GM12864 (cell line): Measurements from ENCODE around the gene NHEJ1.

Experiments used
- DNase-seq: peaks from one replicate; pipeline ENCODE4 v3.0.0-alpha.2; 2011; ENCODE audit warnings: low read depth
- H3K4me3 ChIP-seq: 2 replicates; pipeline ENCODE4 v1.5.1; 2011; ENCODE audit warnings: mild to moderate bottlenecking, low read depth, low read length, control low read depth
- CTCF ChIP-seq: IDR thresholded peaks from 2 replicates; pipeline ENCODE4 v1.5.1; 2011; ENCODE audit warnings: low read depth, mild to moderate bottlenecking, moderate library complexity, low read length, control low read depth, inconsistent platforms; ENCODE audit errors: missing control alignments

The NHEJ1 gene

DNA sequence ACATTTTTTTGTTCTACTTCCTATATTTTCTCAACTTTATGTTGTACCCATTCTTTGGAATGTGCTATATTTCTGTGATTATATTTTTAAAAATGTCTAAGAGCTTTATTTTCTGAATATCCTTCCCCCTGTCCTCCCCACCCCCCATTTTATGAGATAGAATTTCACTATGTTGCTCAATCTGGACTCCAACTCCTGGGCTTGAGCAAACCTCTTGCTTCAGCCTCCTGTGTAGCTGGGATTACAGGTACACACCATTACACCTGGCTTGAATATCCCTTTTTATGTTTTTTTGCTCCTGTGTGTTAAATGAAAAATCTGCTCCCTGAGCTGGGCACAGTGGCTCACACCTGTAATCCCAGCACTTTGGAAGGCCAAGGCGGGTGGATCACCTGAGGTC lies 36.8 kb upstream of the NHEJ1 start:
- no peak for DNase-seq
- no peak for TF ChIP-seq CTCF
- H3K4me3 ChIP-seq, result no peak overlapping the region

- no peak for TF ChIP-seq CTCF
- no peak overlapping the region for H3K4me3 ChIP-seq
- DNase-seq, result no peak
These were observed 26.3 kb upstream of the NHEJ1 start for GRCh38 chr2:219186754-219187456.

DNA sequence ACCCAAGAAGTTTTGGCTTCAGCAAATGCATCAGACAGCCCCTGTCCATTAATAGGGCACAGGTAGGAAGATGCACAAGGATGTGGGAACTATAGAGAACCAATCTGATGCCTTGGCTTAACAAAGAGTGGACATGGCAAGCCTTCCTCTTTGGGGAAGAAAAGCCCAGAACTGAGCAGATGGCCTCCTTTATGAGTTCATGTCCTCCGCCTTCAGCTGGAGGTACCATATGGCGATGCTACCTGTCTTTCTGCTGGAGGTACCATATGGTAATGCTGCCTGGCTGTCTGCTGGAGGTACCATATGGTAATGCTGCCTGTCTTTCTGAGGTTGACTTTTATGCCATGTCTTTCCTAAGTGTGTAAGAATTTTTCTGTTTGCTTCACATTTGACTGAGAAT lies 23.5 kb upstream of the NHEJ1 start:
- no peak overlapping the region for H3K4me3 ChIP-seq
- DNase-seq, result no peak
- no peak for TF ChIP-seq CTCF

DNA sequence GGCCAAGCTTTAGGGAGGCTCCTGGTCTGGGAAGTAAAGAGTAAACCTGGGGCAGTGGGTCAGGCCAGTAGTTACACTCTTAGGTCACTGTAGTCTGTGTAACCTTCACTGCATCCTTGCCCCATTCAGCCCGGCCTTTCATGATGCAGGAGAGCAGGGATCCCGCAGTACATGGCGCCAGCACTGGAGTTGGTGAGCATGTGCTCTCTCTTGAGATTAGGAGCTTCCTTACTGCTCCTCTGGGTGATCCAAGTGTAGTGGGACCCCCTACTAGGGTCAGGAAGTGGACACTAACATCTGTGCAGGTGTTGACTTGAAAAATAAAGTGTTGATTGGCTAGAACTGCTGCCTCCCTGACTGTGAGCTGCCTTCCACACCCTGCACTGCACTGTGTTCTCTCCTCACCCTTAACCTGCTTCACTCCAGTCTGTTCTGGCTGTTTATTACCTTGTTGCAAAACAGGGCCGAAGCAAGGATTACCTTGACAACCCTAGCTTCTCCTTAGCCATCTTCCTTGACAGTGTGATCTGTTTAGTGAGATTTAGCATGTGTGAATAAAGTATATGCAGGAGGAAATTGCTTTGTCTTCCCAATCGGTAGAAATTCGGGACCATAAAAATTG lies 22.6 kb upstream of the NHEJ1 start:
- H3K4me3 ChIP-seq, result no peak overlapping the region
- no peak for DNase-seq
- TF ChIP-seq CTCF, result no peak

DNA sequence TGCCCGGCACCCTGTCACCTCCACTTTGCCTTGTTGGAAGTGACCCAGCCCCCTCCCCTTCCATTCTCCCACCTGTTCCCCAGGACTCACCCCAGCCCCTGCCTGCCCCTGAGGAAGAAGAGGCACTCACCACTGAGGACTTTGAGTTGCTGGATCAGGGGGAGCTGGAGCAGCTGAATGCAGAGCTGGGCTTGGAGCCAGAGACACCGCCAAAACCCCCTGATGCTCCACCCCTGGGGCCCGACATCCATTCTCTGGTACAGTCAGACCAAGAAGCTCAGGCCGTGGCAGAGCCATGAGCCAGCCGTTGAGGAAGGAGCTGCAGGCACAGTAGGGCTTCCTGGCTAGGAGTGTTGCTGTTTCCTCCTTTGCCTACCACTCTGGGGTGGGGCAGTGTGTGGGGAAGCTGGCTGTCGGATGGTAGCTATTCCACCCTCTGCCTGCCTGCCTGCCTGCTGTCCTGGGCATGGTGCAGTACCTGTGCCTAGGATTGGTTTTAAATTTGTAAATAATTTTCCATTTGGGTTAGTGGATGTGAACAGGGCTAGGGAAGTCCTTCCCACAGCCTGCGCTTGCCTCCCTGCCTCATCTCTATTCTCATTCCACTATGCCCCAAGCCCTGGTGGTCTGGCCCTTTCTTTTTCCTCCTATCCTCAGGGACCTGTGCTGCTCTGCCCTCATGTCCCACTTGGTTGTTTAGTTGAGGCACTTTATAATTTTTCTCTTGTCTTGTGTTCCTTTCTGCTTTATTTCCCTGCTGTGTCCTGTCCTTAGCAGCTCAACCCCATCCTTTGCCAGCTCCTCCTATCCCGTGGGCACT lies 21.9 kb upstream of the NHEJ1 start:
- H3K4me3 ChIP-seq, result no peak overlapping the region
- DNase-seq, result no peak
- no peak for TF ChIP-seq CTCF

GRCh38 chr2:219181531-219181930 lies 20.9 kb upstream of the NHEJ1 start:
- TF ChIP-seq CTCF, result no peak
- H3K4me3 ChIP-seq, result no peak overlapping the region
- no peak for DNase-seq
